Karpas-422 (cell line): ENCODE results near the gene ARHGAP44. TPM values are rescaled to one million over a fixed set of nuclear protein-coding genes. Genes with fewer than 3 reads are reported as not detected.

Experiments
- DNase-seq: peaks from one replicate; pipeline ENCODE4 v3.0.0-alpha.2; 2015
- H2AFZ ChIP-seq: fragments of 200-600 bp; sonication (generic); 2 replicates; pipeline ENCODE4 v1.6.1; 2014; ENCODE audit warnings: antibody characterized with exemption, low read length, mixed read lengths
- H3K27ac ChIP-seq: fragments of 200-600 bp; sonication (generic); 2 replicates; pipeline ENCODE4 v1.5.1; 2014; ENCODE audit warnings: mild to moderate bottlenecking, low read length, moderate library complexity
- H3K27me3 ChIP-seq: fragments of 200-600 bp; sonication (generic); 2 replicates; pipeline ENCODE4 v1.6.1; 2014; ENCODE audit warnings: low read length, mixed read lengths
- H3K36me3 ChIP-seq: fragments of 200-600 bp; sonication (generic); 2 replicates; pipeline ENCODE4 v1.6.1; 2014; ENCODE audit warnings: low read length, mixed read lengths; ENCODE audit not compliant: insufficient read depth
- H3K4me1 ChIP-seq: fragments of 200-600 bp; sonication (generic); 2 replicates; pipeline ENCODE4 v1.6.1; 2014; ENCODE audit warnings: mild to moderate bottlenecking, low read length, mixed read lengths
- H3K4me2 ChIP-seq: fragments of 200-600 bp; sonication (generic); 2 replicates; pipeline ENCODE4 v1.6.1; 2014; ENCODE audit warnings: low read length, low read depth, mild to moderate bottlenecking; ENCODE audit not compliant: poor library complexity, severe bottlenecking
- H3K4me3 ChIP-seq: fragments of 200-600 bp; sonication (generic); 2 replicates; pipeline ENCODE4 v1.5.1; 2014; ENCODE audit warnings: mild to moderate bottlenecking, antibody characterized with exemption, low read length, mixed read lengths
- H3K79me2 ChIP-seq: fragments of 200-600 bp; sonication (generic); 2 replicates; pipeline ENCODE4 v1.6.1; 2014; ENCODE audit warnings: mild to moderate bottlenecking, low read length, mixed read lengths
- H3K9ac ChIP-seq: fragments of 200-600 bp; sonication (generic); 2 replicates; pipeline ENCODE4 v1.6.0; 2014; ENCODE audit warnings: low read length
- H3K9me2 ChIP-seq: fragments of 200-600 bp; sonication (generic), shearing (Covaris generic); replicated peaks from 2 replicates; pipeline ENCODE4 v1.6.0; 2014; ENCODE audit warnings: mild to moderate bottlenecking, low read length, moderate library complexity; ENCODE audit not compliant: insufficient read depth
- H3K9me3 ChIP-seq: fragments of 300-700, 200-600 bp; sonication (generic); 2 replicates; pipeline ENCODE4 v1.6.1; 2014; ENCODE audit warnings: low read length, mixed read lengths
- H4K20me1 ChIP-seq: fragments of 200-600 bp; sonication (generic); 2 replicates; pipeline ENCODE4 v1.6.1; 2014; ENCODE audit warnings: mild to moderate bottlenecking, antibody characterized with exemption, low read length, low read depth; ENCODE audit not compliant: insufficient read depth
- total RNA-seq: library from RNA; depleted of rRNA; stranded (reverse); fragments of >200 nt; shearing (Covaris generic); gene quantifications from 2 replicates; pipeline ENCODE4 v1.2.3, GENCODE V29; 2014; ENCODE audit warnings: low replicate concordance

The ARHGAP44 gene
- total RNA-seq, 1 experiment from 2014 or later = 24.6 TPM

GRCh38 chr17:13029340-13029739 lies 240.0 kb downstream of the ARHGAP44 start:
- Histone ChIP-seq H3K27me3 (no peaks in the 10 kb centered on the region), H3K9me2 (no peaks in the 10 kb centered on the region), H3K36me3 (no peaks in the 10 kb centered on the region), H3K4me1 (no peaks in the 10 kb centered on the region), H3K4me2 (no peak overlapping the region), H3K79me2 (no peaks in the 10 kb centered on the region), H4K20me1 (no peaks in the 10 kb centered on the region), H3K9ac (no peak overlapping the region), H3K9me3 (no peaks in the 10 kb centered on the region), H3K4me3 (no peak overlapping the region), H3K27ac (no peak overlapping the region), H2AFZ (no peak overlapping the region)
- no peak for DNase-seq

GRCh38 chr17:13030056-13030455 lies 240.8 kb downstream of the ARHGAP44 start:
- no peaks in the 10 kb centered on the region for H3K36me3 ChIP-seq
- no peaks in the 10 kb centered on the region for H3K27me3 ChIP-seq
- H3K79me2 ChIP-seq = no peaks in the 10 kb centered on the region
- DNase-seq = no peak
- no peak overlapping the region for H3K4me3 ChIP-seq
- no peak overlapping the region for H3K9ac ChIP-seq
- no peaks in the 10 kb centered on the region for H3K9me3 ChIP-seq
- no peak overlapping the region for H2AFZ ChIP-seq
- H3K9me2 ChIP-seq = no peaks in the 10 kb centered on the region
- H3K4me2 ChIP-seq = no peak overlapping the region
- H3K27ac ChIP-seq = no peak overlapping the region
- H4K20me1 ChIP-seq = no peaks in the 10 kb centered on the region
- H3K4me1 ChIP-seq = no peaks in the 10 kb centered on the region

- no peak overlapping the region for H3K9ac ChIP-seq
- H4K20me1 ChIP-seq = no peaks in the 10 kb centered on the region
- no peak overlapping the region for H2AFZ ChIP-seq
- H3K36me3 ChIP-seq = no peaks in the 10 kb centered on the region
- H3K9me2 ChIP-seq = no peaks in the 10 kb centered on the region
- H3K9me3 ChIP-seq = no peaks in the 10 kb centered on the region
- no peaks in the 10 kb centered on the region for H3K79me2 ChIP-seq
- H3K4me1 ChIP-seq = no peaks in the 10 kb centered on the region
- peak; percentile 83 for DNase-seq
- no peak overlapping the region for H3K4me2 ChIP-seq
- no peak overlapping the region for H3K4me3 ChIP-seq
- no peak overlapping the region for H3K27ac ChIP-seq
- no peaks in the 10 kb centered on the region for H3K27me3 ChIP-seq
These were observed 241.4 kb downstream of the ARHGAP44 start for GRCh38 chr17:13030459-13031300.

- peak; percentile 82 for DNase-seq
- H3K9ac ChIP-seq = no peak overlapping the region
- H3K27ac ChIP-seq = no peak overlapping the region
- H3K4me3 ChIP-seq = no peak overlapping the region
- no peak overlapping the region for H3K4me2 ChIP-seq
- no peaks in the 10 kb centered on the region for H3K9me3 ChIP-seq
- no peaks in the 10 kb centered on the region for H3K9me2 ChIP-seq
- no peaks in the 10 kb centered on the region for H4K20me1 ChIP-seq
- no peaks in the 10 kb centered on the region for H3K79me2 ChIP-seq
- H2AFZ ChIP-seq = no peak overlapping the region
- no peaks in the 10 kb centered on the region for H3K27me3 ChIP-seq
- H3K36me3 ChIP-seq = no peaks in the 10 kb centered on the region
- H3K4me1 ChIP-seq = no peaks in the 10 kb centered on the region
These were observed 242.5 kb downstream of the ARHGAP44 start for GRCh38 chr17:13031718-13032350.

GRCh38 chr17:13035420-13035819 lies 246.1 kb downstream of the ARHGAP44 start:
- H3K4me2 ChIP-seq = no peak overlapping the region
- H3K4me1 ChIP-seq = no peaks in the 10 kb centered on the region
- DNase-seq = no peak
- no peak overlapping the region for H3K9ac ChIP-seq
- H3K9me3 ChIP-seq = no peaks in the 10 kb centered on the region
- no peak overlapping the region for H2AFZ ChIP-seq
- H3K79me2 ChIP-seq = no peaks in the 10 kb centered on the region
- no peaks in the 10 kb centered on the region for H3K27me3 ChIP-seq
- no peak overlapping the region for H3K4me3 ChIP-seq
- H4K20me1 ChIP-seq = no peaks in the 10 kb centered on the region
- no peaks in the 10 kb centered on the region for H3K9me2 ChIP-seq
- no peaks in the 10 kb centered on the region for H3K36me3 ChIP-seq
- H3K27ac ChIP-seq = no peak overlapping the region

GRCh38 chr17:13036751-13037150 lies 247.5 kb downstream of the ARHGAP44 start:
- Histone ChIP-seq H3K36me3 (no peaks in the 10 kb centered on the region), H3K4me2 (no peak overlapping the region), H3K9me3 (no peaks in the 10 kb centered on the region), H3K4me1 (no peaks in the 10 kb centered on the region), H2AFZ (no peak overlapping the region), H3K9ac (no peak overlapping the region), H3K4me3 (no peak overlapping the region), H4K20me1 (no peaks in the 10 kb centered on the region), H3K9me2 (no peaks in the 10 kb centered on the region), H3K79me2 (no peaks in the 10 kb centered on the region), H3K27ac (no peak overlapping the region), H3K27me3 (no peaks in the 10 kb centered on the region)
- no peak for DNase-seq

GRCh38 chr17:13038931-13039665 lies 249.8 kb downstream of the ARHGAP44 start:
- Histone ChIP-seq H2AFZ (no peak overlapping the region), H3K79me2 (no peaks in the 10 kb centered on the region), H3K36me3 (no peaks in the 10 kb centered on the region), H3K4me2 (no peak overlapping the region), H4K20me1 (no peaks in the 10 kb centered on the region), H3K9me3 (no peaks in the 10 kb centered on the region), H3K4me1 (no peaks in the 10 kb centered on the region), H3K9me2 (no peaks in the 10 kb centered on the region), H3K9ac (no peak overlapping the region), H3K27me3 (no peaks in the 10 kb centered on the region), H3K4me3 (no peak overlapping the region), H3K27ac (no peak overlapping the region)
- no peak for DNase-seq
